ENCODE data around the gene C14orf119. TPM values are rescaled to one million over a fixed set of nuclear protein-coding genes. Genes with fewer than 3 reads are reported as not detected.
A peak's percentile ranks its signal among the peaks of the same experiment; 100 is the strongest.

C14orf119 gene
- total RNA-seq, 1 experiment from 2014 or later: 39.6 TPM

- no peak for DNase-seq (ENCODE audit: unreplicated experiment)
- intact Hi-C loops (cut with micrococcal nuclease): loop anchor here (5.0 kb wide), 1 partner anchor 264 kb away; no protein-coding TSS in a partner anchor
- no peaks in the 10 kb centered on the region for H3K27me3 Mint-ChIP-seq (ENCODE audit: insufficient read depth, unreplicated experiment)
- TF ChIP-seq, protein P1, sequence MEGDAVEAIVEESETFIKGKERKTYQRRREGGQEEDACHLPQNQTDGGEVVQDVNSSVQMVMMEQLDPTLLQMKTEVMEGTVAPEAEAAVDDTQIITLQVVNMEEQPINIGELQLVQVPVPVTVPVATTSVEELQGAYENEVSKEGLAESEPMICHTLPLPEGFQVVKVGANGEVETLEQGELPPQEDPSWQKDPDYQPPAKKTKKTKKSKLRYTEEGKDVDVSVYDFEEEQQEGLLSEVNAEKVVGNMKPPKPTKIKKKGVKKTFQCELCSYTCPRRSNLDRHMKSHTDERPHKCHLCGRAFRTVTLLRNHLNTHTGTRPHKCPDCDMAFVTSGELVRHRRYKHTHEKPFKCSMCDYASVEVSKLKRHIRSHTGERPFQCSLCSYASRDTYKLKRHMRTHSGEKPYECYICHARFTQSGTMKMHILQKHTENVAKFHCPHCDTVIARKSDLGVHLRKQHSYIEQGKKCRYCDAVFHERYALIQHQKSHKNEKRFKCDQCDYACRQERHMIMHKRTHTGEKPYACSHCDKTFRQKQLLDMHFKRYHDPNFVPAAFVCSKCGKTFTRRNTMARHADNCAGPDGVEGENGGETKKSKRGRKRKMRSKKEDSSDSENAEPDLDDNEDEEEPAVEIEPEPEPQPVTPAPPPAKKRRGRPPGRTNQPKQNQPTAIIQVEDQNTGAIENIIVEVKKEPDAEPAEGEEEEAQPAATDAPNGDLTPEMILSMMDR (IDR thresholded peaks at IDR 0.05; ENCODE audit: unreplicated experiment): no peak
- no peak within 1 kb of the TSS for H3K27ac Mint-ChIP-seq (ENCODE audit: low read depth, unreplicated experiment)
- H3K9me3 Mint-ChIP-seq (ENCODE audit: unreplicated experiment): no peaks in the 10 kb centered on the region
- POLR2A ChIA-PET: interaction anchor here (4.9 kb wide), 1 partner anchor 68 kb away, joined by 78 read pairs; the partner anchor contains the start of gene SLC7A8
- no peak within 1 kb of the TSS for H3K4me3 Mint-ChIP-seq (ENCODE audit: unreplicated experiment)
- no TSS peak for BruUV-seq (replicated peaks)
- CTCF ChIA-PET: interaction anchor here (0.6 to 20.7 kb wide), 8 partner anchors 16 to 116 kb away, joined by 3 to 766 read pairs (median 4); partner anchors contain the start of gene SLC7A8
- no peaks in the 10 kb centered on the region for H3K36me3 Mint-ChIP-seq (ENCODE audit: insufficient read depth, unreplicated experiment)
- peaks cover 25% of the 10 kb centered on the region for H3K4me1 Mint-ChIP-seq (ENCODE audit: insufficient read depth, unreplicated experiment)
These were observed 23.4 kb downstream of the C14orf119 start, which contains the start of gene CEBPE for GRCh38 chr14:23118506-23119362. TSS of gene CEBPE (minus strand) at chr14:23119255. CDS start at chr14:23119091, 164 bp downstream.

DNA sequence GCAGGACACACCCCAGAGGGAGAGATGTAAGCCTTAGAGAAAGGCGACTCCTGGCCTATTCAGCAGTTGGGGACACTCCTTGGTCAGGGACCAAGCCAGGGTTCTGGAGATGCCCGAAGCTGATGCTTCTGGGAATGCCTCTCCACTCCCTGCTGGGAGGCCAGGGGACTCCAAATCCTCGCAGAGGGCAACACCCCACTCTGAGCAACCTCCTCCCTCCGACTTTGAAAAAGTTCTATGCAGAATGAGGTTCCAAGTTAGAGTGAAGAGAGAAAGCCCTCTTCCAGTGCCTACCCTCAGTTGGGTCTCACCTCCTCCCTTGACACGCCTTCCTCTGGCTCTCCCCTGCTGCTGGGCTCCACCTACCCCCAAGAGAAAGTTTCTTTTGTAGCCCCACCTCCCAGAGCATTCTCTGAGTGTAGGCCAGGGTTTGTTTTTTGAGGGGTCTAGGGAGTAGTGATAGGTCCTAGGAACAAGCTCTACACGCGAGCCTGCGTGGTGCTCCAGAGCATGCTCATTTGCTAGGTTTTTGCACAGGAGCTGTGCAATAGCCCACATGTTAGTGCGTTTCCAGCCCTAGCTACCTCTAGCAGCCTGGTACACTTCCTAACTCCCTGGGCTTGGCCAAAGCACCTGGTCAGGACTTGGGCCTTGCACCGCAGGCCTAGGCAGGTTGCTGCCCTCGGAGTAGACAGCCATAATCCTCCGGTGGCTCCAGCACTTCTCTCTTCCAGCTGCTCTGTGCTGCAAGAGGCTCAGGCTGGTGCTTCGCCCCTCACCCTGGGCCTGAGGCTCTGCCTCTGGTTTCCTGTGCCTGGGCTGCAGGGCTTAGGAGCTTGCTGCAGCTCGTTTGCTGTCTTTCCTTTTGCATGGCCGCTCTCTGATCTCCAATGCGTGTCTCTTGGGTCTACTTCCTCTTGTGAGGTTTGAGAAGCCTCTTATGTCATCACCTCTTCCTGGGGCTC, 24.3 kb downstream of the C14orf119 start:
- TF ChIP-seq, protein P1 (IDR thresholded peaks at IDR 0.05; ENCODE audit: unreplicated experiment): no peak
- Mint-ChIP-seq H3K27ac (ENCODE audit: low read depth, unreplicated experiment) (no peak overlapping the region), H3K4me1 (ENCODE audit: insufficient read depth, unreplicated experiment) (peaks cover 27% of the 10 kb centered on the region), H3K36me3 (ENCODE audit: insufficient read depth, unreplicated experiment) (no peaks in the 10 kb centered on the region), H3K4me3 (ENCODE audit: unreplicated experiment) (no peak overlapping the region), H3K9me3 (ENCODE audit: unreplicated experiment) (no peaks in the 10 kb centered on the region), H3K27me3 (ENCODE audit: insufficient read depth, unreplicated experiment) (no peaks in the 10 kb centered on the region)
- no TSS peak for BruUV-seq (replicated peaks)
- CTCF ChIA-PET: interaction anchor here (0.6 to 20.7 kb wide), 20 partner anchors 8 to 174 kb away, joined by 3 to 766 read pairs (median 6); partner anchors contain the start of gene SLC7A8
- intact Hi-C loops (cut with micrococcal nuclease): loop anchor here (1.0 to 5.0 kb wide), 4 partner anchors 35 to 263 kb away; no protein-coding TSS in a partner anchor
- POLR2A ChIA-PET: interaction anchor here (0.6 to 4.9 kb wide), 3 partner anchors 67 to 1131 kb away, joined by 3 to 78 read pairs (median 3); partner anchors contain the start of gene SLC7A8
- DNase-seq (ENCODE audit: unreplicated experiment): no peak

DNA sequence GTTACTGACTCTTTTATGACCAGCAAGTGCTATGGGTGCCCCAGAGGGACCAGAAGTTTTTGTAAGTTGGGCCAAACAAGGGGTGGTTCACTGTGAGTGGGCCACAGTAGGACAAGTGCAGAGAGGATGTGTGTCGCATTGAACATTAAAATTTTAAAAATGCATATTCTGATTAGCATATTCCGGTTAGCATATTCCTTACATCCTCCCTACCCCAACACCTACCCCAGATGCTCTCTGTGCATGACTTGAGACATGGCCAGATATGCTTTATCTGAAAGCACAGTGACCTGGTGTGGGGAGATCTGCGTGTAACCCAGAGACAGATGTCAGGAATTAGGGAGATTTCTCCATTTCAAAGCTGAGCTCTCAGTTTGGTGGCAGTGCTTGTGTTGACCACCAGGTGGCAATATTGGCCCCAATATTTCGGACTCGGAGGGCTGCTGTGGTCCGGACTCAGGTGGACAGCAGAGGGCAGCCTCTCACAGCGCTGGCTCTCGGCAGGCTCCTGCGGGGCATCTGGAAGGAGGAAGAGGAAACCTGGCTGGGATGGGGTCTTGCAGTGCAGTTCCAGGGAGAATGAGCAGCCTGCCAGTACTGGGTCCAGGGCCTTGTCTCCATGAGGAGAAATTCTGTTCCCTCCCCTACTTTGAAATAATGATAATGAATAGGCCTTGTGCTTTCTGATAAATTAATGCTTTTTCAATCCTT, 25.4 kb downstream of the C14orf119 start:
- Mint-ChIP-seq H3K4me3 (ENCODE audit: unreplicated experiment) (no peak overlapping the region), H3K27ac (ENCODE audit: low read depth, unreplicated experiment) (no peak overlapping the region)

More for the DNA sequence above, 25.4 kb downstream of the C14orf119 start:
- intact Hi-C loops (cut with micrococcal nuclease): loop anchor here (1.0 to 2.0 kb wide), 3 partner anchors 34 to 179 kb away; no protein-coding TSS in a partner anchor
- POLR2A ChIA-PET: interaction anchor here (0.7 to 4.9 kb wide), 15 partner anchors 10 to 181 kb away, joined by 3 to 78 read pairs (median 4); partner anchors contain the start of genes ACIN1, C14orf119, HOMEZ and RNF212B
- TF ChIP-seq, protein P1 (IDR thresholded peaks at IDR 0.05; ENCODE audit: unreplicated experiment): peak; percentile 100
- CTCF ChIA-PET: interaction anchor here (0.6 to 20.7 kb wide), 55 partner anchors 8 to 1895 kb away, joined by 3 to 766 read pairs (median 6); partner anchors contain the start of genes ACIN1, C14orf119, PPP1R3E and SLC7A8
- no TSS peak for BruUV-seq (replicated peaks)
- no peaks in the 10 kb centered on the region for H3K36me3 Mint-ChIP-seq (ENCODE audit: insufficient read depth, unreplicated experiment)
- DNase-seq (ENCODE audit: unreplicated experiment): peak; percentile 83
- no peaks in the 10 kb centered on the region for H3K27me3 Mint-ChIP-seq (ENCODE audit: insufficient read depth, unreplicated experiment)
- peaks cover 21% of the 10 kb centered on the region for H3K4me1 Mint-ChIP-seq (ENCODE audit: insufficient read depth, unreplicated experiment)
- no peaks in the 10 kb centered on the region for H3K9me3 Mint-ChIP-seq (ENCODE audit: unreplicated experiment)

All from MCF 10A (cell line).